Esophagus muscularis mucosa (tissue), 4 donors: ENCODE results near the gene PARD3B.

Source experiments
- CTCF ChIP-seq, 3 experiments: fragments of 200-600 bp in 2 of 3; fragments of 450-650 bp in 1 of 3; sonication (generic) in 2 of 3; IDR thresholded peaks; one replicate each; pipeline ENCODE4 v1.5.1; 2017 to 2019; ENCODE audit warnings: antibody characterized with exemption in 3 of 3, mild to moderate bottlenecking in 2 of 3, moderate library complexity in 1 of 3
- EP300 ChIP-seq: sonication (generic); formaldehyde crosslinking; IDR thresholded peaks from one replicate; pipeline ENCODE4 v1.6.1; 2017; ENCODE audit warnings: antibody characterized with exemption
- POLR2A ChIP-seq: fragments of 450-650 bp; IDR thresholded peaks from one replicate; pipeline ENCODE4 v1.6.1; 2017; ENCODE audit warnings: antibody characterized with exemption, moderate library complexity, mild to moderate bottlenecking, low read depth

- no peak for TF ChIP-seq CTCF (IDR thresholded peaks at IDR 0.05)
- no peak for TF ChIP-seq POLR2A
- TF ChIP-seq EP300 = no peak
These were observed 249.3 kb downstream of the PARD3B start for GRCh38 chr2:204794624-204795023.
